HCT116 (cell line): Measurements from ENCODE around the gene POLN. TPM values are rescaled to one million over a fixed set of nuclear protein-coding genes. Genes with fewer than 3 reads are reported as not detected.

Experiments used
- ATAC-seq: fragments of 200-7000 bp; cut with Tn5 transposase; 2 replicates; pipeline ENCODE4 v1.9.1; 2020; ENCODE audit warnings: mild to moderate bottlenecking, moderate library complexity
- BruUV-seq: library from RNA; stranded (reverse); fragments of 400-500 nt; replicated peaks from 2 replicates; lab custom pipeline; 2021; lab: Mats Ljungman, UMichigan
- CTCF ChIA-PET: fragments of 300-600 bp; sonication (Branson Sonifier 250); formaldehyde crosslinking; loops from one replicate; lab custom pipeline; 2021; ENCODE audit warnings: antibody characterized with exemption; lab: Charles Lee
- POLR2A ChIA-PET: fragments of 300-600, 350-600 bp; sonication (Branson Sonifier 250); formaldehyde crosslinking; loops from one replicate; lab custom pipeline; 2021; ENCODE audit warnings: antibody characterized with exemption; lab: Charles Lee
- RAD21 ChIA-PET, 2 experiments: fragments of 300-600 bp; sonication (Branson Sonifier 250); formaldehyde crosslinking; loops; one replicate each; lab custom pipeline; 2023; ENCODE audit warnings: low total read pairs in 2 of 2; ENCODE audit not compliant: uncharacterized antibody in 2 of 2, unreplicated experiment in 2 of 2, low non-redundant PET in 1 of 2; lab: Charles Lee
- DNase-seq: peaks from one replicate; pipeline ENCODE4 v3.0.0-alpha.2; 2010; ENCODE audit warnings: low read depth, low spot score
- H2AFZ ChIP-seq: fragments of 200-600 bp; shearing (Covaris generic), sonication (generic); 2 replicates; pipeline ENCODE4 v1.6.1; 2017; ENCODE audit warnings: low read depth, mixed run types, mixed read lengths, antibody characterized with exemption, low read length; ENCODE audit not compliant: poor library complexity, severe bottlenecking
- H3K27ac ChIP-seq: 2 replicates; pipeline ENCODE4 v1.5.1; 2012; ENCODE audit warnings: low read depth, low read length
- H3K27me3 ChIP-seq: fragments of 200-600 bp; sonication (generic); 2 replicates; pipeline ENCODE4 v1.6.1; 2016; ENCODE audit warnings: mixed run types, low read length, mixed read lengths; ENCODE audit not compliant: insufficient read depth
- H3K36me3 ChIP-seq, 2 experiments: fragments of 200-500 bp in 1 of 2; fragments of 200-600 bp in 1 of 2; sonication (Bioruptor generic) in 1 of 2; sonication (generic) in 1 of 2; 2 replicates each; pipeline versions ENCODE4 v1.5.1 to v1.6.1; 2014 to 2016; ENCODE audit warnings: low read length in 2 of 2, inconsistent platforms in 1 of 2, mixed read lengths in 1 of 2, mixed run types in 1 of 2; ENCODE audit not compliant: insufficient read depth in 2 of 2, control insufficient read depth in 1 of 2
- H3K4me1 ChIP-seq, 2 experiments: fragments of 200-600 bp in 1 of 2; sonication (generic) in 1 of 2; 2 replicates each; pipeline versions ENCODE4 v1.5.1 to v1.6.1; 2012 to 2017; ENCODE audit warnings: low read length in 2 of 2, inconsistent platforms in 1 of 2, mild to moderate bottlenecking in 1 of 2, mixed read lengths in 1 of 2, mixed run types in 1 of 2, moderate library complexity in 1 of 2; ENCODE audit not compliant: insufficient read depth in 2 of 2, control insufficient read depth in 1 of 2
- H3K4me2 ChIP-seq: fragments of 200-600 bp; sonication (generic); 2 replicates; pipeline ENCODE4 v1.6.1; 2017; ENCODE audit warnings: mixed run types, low read length, mixed read lengths
- H3K4me3 ChIP-seq, 2 experiments: fragments of 200-600 bp in 1 of 2; sonication (generic) in 1 of 2; replicated peaks in 1 of 2; 2 replicates each; pipeline ENCODE4 v1.5.1; 2011 to 2016; ENCODE audit warnings: low read length in 2 of 2, control low read depth in 1 of 2, low read depth in 1 of 2, mild to moderate bottlenecking in 1 of 2, mixed read lengths in 1 of 2, mixed run types in 1 of 2
- H3K79me2 ChIP-seq: fragments of 200-600 bp; sonication (generic); 2 replicates; pipeline ENCODE4 v1.6.1; 2017; ENCODE audit warnings: mild to moderate bottlenecking, mixed run types, low read length, moderate library complexity, mixed read lengths; ENCODE audit not compliant: insufficient read depth
- H3K9ac ChIP-seq: fragments of 200-600 bp; sonication (generic); 2 replicates; pipeline ENCODE4 v1.6.1; 2016; ENCODE audit warnings: low read length, mixed read lengths
- H3K9me2 ChIP-seq: fragments of 200-600 bp; sonication (generic), shearing (Covaris generic); 2 replicates; pipeline ENCODE4 v1.6.1; 2017; ENCODE audit warnings: mixed run types, mild to moderate bottlenecking, moderate library complexity; ENCODE audit not compliant: insufficient read depth
- H3K9me3 ChIP-seq, 2 experiments: fragments of 200-500 bp in 1 of 2; fragments of 200-600 bp in 1 of 2; sonication (Bioruptor generic) in 1 of 2; sonication (generic) in 1 of 2; 2 replicates each; pipeline ENCODE4 v1.6.1; 2014 to 2017; ENCODE audit warnings: low read length in 2 of 2, mixed read lengths in 2 of 2, inconsistent platforms in 1 of 2, low read depth in 1 of 2, mild to moderate bottlenecking in 1 of 2, mixed run types in 1 of 2, moderate library complexity in 1 of 2; ENCODE audit not compliant: control insufficient read depth in 1 of 2, insufficient read depth in 1 of 2
- H4K20me1 ChIP-seq: fragments of 200-600 bp; sonication (generic), shearing (Covaris generic); 2 replicates; pipeline ENCODE4 v1.6.1; 2017; ENCODE audit warnings: mixed run types, mild to moderate bottlenecking, moderate library complexity; ENCODE audit not compliant: insufficient read depth
- CBX3 ChIP-seq: IDR thresholded peaks from 2 replicates; pipeline ENCODE4 v1.6.1; 2012; ENCODE audit warnings: low read depth
- CEBPB ChIP-seq: IDR thresholded peaks from 2 replicates; pipeline ENCODE4 v1.6.1; 2012; ENCODE audit warnings: low read depth
- EGR1 ChIP-seq: IDR thresholded peaks from 2 replicates; pipeline ENCODE4 v1.6.1; 2012; ENCODE audit warnings: low read depth
- ELF1 ChIP-seq: IDR thresholded peaks from 2 replicates; pipeline ENCODE4 v1.6.1; 2012; ENCODE audit warnings: low read depth, borderline replicate concordance
- EZH2 ChIP-seq: fragments of 200-600 bp; sonication (generic); IDR thresholded peaks from 2 replicates; pipeline ENCODE4 v1.6.1; 2017; ENCODE audit warnings: antibody characterized with exemption, mixed run types
- EZH2phosphoT487 ChIP-seq: fragments of 200-600 bp; IDR thresholded peaks from 2 replicates; pipeline ENCODE4 v1.6.1; 2018; ENCODE audit warnings: antibody characterized with exemption, borderline replicate concordance
- FOSL1 ChIP-seq: IDR thresholded peaks from 2 replicates; pipeline ENCODE4 v1.6.1; 2012; ENCODE audit warnings: low read depth
- JUND ChIP-seq: IDR thresholded peaks from 2 replicates; pipeline ENCODE4 v1.6.1; 2012
- POLR2A ChIP-seq: IDR thresholded peaks from 2 replicates; pipeline ENCODE4 v1.7.0; 2011; ENCODE audit warnings: borderline replicate concordance; ENCODE audit not compliant: insufficient read depth, insufficient read length; ENCODE audit errors: extremely low read depth
- POLR2AphosphoS5 ChIP-seq: IDR thresholded peaks from 2 replicates; pipeline ENCODE4 v1.6.1; 2011; ENCODE audit warnings: mild to moderate bottlenecking, low read depth, low read length, moderate library complexity
- RAD21 ChIP-seq: IDR thresholded peaks from 2 replicates; pipeline ENCODE4 v1.6.1; 2012; ENCODE audit warnings: low read depth, mild to moderate bottlenecking
- SP1 ChIP-seq: IDR thresholded peaks from 2 replicates; pipeline ENCODE4 v1.6.1; 2012; ENCODE audit warnings: low read depth
- SRF ChIP-seq: IDR thresholded peaks from 2 replicates; pipeline ENCODE4 v1.6.1; 2012; ENCODE audit warnings: low read depth
- YY1 ChIP-seq: IDR thresholded peaks from 2 replicates; pipeline ENCODE4 v1.6.1; 2011; ENCODE audit warnings: low read length, low read depth, moderate library complexity, mild to moderate bottlenecking; ENCODE audit not compliant: insufficient replicate concordance; ENCODE audit errors: extremely low read depth
- ZFX ChIP-seq: fragments of 450-650 bp; IDR thresholded peaks from 2 replicates; pipeline ENCODE4 v1.6.1; 2017
- ZNF274 ChIP-seq: fragments of 200-500 bp; sonication (Bioruptor generic); IDR thresholded peaks from 2 replicates; pipeline ENCODE4 v1.6.1; 2014; ENCODE audit warnings: mild to moderate bottlenecking, low read depth, low read length, inconsistent platforms
- intact Hi-C: fragments of 100-400 bp; cut with micrococcal nuclease; formaldehyde crosslinking; loops from 2 replicates; pipeline ENCODE4 v1.10.0; 2022
- total RNA-seq: library from RNA; stranded (reverse); gene quantifications from one replicate; pipeline ENCODE4 v1.2.1, GENCODE V29; 2021; ENCODE audit not compliant: unreplicated experiment
- TF ChIP-seq, protein P1 (sequence below): IDR thresholded peaks from 2 replicates; pipeline ENCODE4 v1.6.1; 2012; ENCODE audit warnings: low read depth
- TF ChIP-seq, protein P2 (sequence below), 3 experiments: fragments of 200-600 bp in 1 of 3; sonication (generic) in 1 of 3; IDR thresholded peaks in 2 of 3; conservative IDR thresholded peaks in 1 of 3; 2 replicates each; pipeline ENCODE4 v1.5.1; 2012 to 2017; ENCODE audit warnings: low read depth in 2 of 3, low read length in 2 of 3, antibody characterized with exemption in 1 of 3, borderline replicate concordance in 1 of 3, control low read depth in 1 of 3, mild to moderate bottlenecking in 1 of 3, mixed read lengths in 1 of 3, mixed run types in 1 of 3, moderate library complexity in 1 of 3; ENCODE audit not compliant: insufficient read depth in 1 of 3
- TF ChIP-seq, protein P3 (sequence below): IDR thresholded peaks from 2 replicates; pipeline ENCODE4 v1.6.1; 2012

The POLN gene
- total RNA-seq, 1 experiment from 2014 or later: 3.1 TPM

DNA sequence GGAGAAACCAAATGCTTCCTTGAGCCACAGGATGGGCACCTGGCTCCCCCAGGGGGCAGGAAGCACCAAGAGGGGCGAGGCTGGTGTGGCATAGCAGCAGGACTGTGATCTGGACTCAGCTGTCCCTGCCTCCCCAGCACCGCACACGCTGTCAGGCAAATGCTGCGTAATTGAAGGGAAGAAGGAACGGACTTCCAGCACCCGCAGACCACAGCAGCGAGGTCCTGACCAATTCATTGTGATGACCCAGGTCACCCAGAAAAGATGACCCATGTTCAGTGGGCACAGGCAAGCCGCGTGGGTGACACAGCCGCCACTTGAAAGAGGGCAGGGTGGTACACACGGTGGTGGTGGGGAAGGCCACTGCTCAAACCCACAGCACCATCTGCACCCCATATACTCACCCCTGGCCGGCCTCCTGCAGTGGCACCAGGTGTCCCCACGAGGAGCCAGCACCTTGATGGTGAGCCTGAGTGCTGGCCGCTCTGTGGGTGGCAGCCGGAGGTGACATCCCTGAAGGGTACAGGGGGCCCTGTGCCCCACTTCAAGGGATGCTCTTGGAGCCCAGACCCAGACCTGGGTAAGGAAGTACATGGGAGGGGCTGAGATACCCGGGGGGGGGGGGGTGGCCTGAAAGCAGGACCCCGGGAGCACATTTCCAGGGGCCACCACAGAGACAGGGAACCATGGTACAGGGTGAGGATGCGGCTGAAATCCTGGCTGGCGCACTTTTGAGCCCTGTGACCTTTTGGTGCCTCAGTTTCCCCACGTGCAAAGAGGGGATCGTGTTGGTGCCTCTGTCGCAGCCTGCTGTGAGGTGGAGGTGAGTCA, 171.3 kb downstream of the POLN start:
- no peaks in the 10 kb centered on the region for H3K9me3 ChIP-seq
- H3K36me3 ChIP-seq: no peaks in the 10 kb centered on the region
- no peak overlapping the region for H3K9ac ChIP-seq
- H3K4me1 ChIP-seq: peaks cover 8 to 17% of the 10 kb centered on the region in 2 experiments; a peak in 3 of 4 replicates
- H4K20me1 ChIP-seq: no peaks in the 10 kb centered on the region
- ChIA-PET POLR2A (no interaction called here), CTCF (no interaction called here), RAD21 (no interaction called here)
- no peaks in the 10 kb centered on the region for H3K79me2 ChIP-seq
- peak overlapping the region; percentile 37 for H3K4me2 ChIP-seq
- BruUV-seq: no TSS peak
- intact Hi-C loops: no loop called here
- no peaks in the 10 kb centered on the region for H3K27me3 ChIP-seq
- DNase-seq: no peak
- TF ChIP-seq, protein P1, sequence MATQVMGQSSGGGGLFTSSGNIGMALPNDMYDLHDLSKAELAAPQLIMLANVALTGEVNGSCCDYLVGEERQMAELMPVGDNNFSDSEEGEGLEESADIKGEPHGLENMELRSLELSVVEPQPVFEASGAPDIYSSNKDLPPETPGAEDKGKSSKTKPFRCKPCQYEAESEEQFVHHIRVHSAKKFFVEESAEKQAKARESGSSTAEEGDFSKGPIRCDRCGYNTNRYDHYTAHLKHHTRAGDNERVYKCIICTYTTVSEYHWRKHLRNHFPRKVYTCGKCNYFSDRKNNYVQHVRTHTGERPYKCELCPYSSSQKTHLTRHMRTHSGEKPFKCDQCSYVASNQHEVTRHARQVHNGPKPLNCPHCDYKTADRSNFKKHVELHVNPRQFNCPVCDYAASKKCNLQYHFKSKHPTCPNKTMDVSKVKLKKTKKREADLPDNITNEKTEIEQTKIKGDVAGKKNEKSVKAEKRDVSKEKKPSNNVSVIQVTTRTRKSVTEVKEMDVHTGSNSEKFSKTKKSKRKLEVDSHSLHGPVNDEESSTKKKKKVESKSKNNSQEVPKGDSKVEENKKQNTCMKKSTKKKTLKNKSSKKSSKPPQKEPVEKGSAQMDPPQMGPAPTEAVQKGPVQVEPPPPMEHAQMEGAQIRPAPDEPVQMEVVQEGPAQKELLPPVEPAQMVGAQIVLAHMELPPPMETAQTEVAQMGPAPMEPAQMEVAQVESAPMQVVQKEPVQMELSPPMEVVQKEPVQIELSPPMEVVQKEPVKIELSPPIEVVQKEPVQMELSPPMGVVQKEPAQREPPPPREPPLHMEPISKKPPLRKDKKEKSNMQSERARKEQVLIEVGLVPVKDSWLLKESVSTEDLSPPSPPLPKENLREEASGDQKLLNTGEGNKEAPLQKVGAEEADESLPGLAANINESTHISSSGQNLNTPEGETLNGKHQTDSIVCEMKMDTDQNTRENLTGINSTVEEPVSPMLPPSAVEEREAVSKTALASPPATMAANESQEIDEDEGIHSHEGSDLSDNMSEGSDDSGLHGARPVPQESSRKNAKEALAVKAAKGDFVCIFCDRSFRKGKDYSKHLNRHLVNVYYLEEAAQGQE: no peak
- TF ChIP-seq ZFX: no peak
- TF ChIP-seq CEBPB: no peak
- no peak for TF ChIP-seq RAD21
- TF ChIP-seq POLR2A: no peak
- no peak for TF ChIP-seq EZH2phosphoT487
- TF ChIP-seq ELF1: no peak
- TF ChIP-seq, protein P2, sequence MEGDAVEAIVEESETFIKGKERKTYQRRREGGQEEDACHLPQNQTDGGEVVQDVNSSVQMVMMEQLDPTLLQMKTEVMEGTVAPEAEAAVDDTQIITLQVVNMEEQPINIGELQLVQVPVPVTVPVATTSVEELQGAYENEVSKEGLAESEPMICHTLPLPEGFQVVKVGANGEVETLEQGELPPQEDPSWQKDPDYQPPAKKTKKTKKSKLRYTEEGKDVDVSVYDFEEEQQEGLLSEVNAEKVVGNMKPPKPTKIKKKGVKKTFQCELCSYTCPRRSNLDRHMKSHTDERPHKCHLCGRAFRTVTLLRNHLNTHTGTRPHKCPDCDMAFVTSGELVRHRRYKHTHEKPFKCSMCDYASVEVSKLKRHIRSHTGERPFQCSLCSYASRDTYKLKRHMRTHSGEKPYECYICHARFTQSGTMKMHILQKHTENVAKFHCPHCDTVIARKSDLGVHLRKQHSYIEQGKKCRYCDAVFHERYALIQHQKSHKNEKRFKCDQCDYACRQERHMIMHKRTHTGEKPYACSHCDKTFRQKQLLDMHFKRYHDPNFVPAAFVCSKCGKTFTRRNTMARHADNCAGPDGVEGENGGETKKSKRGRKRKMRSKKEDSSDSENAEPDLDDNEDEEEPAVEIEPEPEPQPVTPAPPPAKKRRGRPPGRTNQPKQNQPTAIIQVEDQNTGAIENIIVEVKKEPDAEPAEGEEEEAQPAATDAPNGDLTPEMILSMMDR (IDR thresholded peaks at IDR 0.05 in 2 of 3, conservative IDR thresholded peaks at IDR 0.05 in 1 of 3; ENCODE audit: borderline replicate concordance in 1 of 3, insufficient read depth in 1 of 3, low read depth in 2 of 3, low read length in 2 of 3): no peak
- TF ChIP-seq SP1: no peak
- TF ChIP-seq FOSL1: no peak
- TF ChIP-seq, protein P3, sequence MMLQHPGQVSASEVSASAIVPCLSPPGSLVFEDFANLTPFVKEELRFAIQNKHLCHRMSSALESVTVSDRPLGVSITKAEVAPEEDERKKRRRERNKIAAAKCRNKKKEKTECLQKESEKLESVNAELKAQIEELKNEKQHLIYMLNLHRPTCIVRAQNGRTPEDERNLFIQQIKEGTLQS: no peak
- TF ChIP-seq YY1: no peak
- no peak for TF ChIP-seq JUND
- no peak for TF ChIP-seq EGR1
- no peak for TF ChIP-seq POLR2AphosphoS5
- TF ChIP-seq EZH2: no peak
- TF ChIP-seq CBX3: no peak
- TF ChIP-seq ZNF274: no peak
- TF ChIP-seq SRF: no peak
- H3K27ac ChIP-seq: no peak overlapping the region
- H3K9me2 ChIP-seq: no peaks in the 10 kb centered on the region
- H2AFZ ChIP-seq: no peak overlapping the region
- peak; percentile 24; the same call in 1 of the 2 replicates for ATAC-seq
- H3K4me3 ChIP-seq: no peak overlapping the region
